HepG2 (cell line): ENCODE measurements around the gene APRT. TPM values are rescaled to one million over a fixed set of nuclear protein-coding genes. Genes with fewer than 3 reads are reported as not detected.

Source experiments
- ELF4 ChIP-seq: sonication (generic); formaldehyde crosslinking; IDR thresholded peaks from 2 replicates; pipeline ENCODE4 v1.5.0; 2020; ENCODE audit warnings: missing genetic modification reagents, mild to moderate bottlenecking, moderate library complexity, borderline replicate concordance
- FIP1L1 ChIP-seq: fragments of 200-400 bp; formaldehyde crosslinking; IDR thresholded peaks from 2 replicates; pipeline ENCODE4 v1.6.1; 2018; ENCODE audit warnings: low read depth, mild to moderate bottlenecking, low read length, moderate library complexity, borderline replicate concordance; ENCODE audit not compliant: insufficient read depth
- KLF13 ChIP-seq: sonication (generic); formaldehyde crosslinking; IDR thresholded peaks from 2 replicates; pipeline ENCODE4 v1.4.0; 2020; ENCODE audit warnings: mild to moderate bottlenecking, missing genetic modification reagents
- LCORL ChIP-seq, 2 experiments: fragments of 450-650 bp in 1 of 2; sonication (generic) in 1 of 2; formaldehyde crosslinking in 1 of 2; IDR thresholded peaks; 2 replicates each; pipeline versions ENCODE4 v1.5.0 to v1.6.1; 2017 to 2020; ENCODE audit warnings: antibody characterized with exemption in 1 of 2, missing genetic modification reagents in 1 of 2
- MLXIP ChIP-seq: sonication (generic); formaldehyde crosslinking; IDR thresholded peaks from 2 replicates; pipeline ENCODE4 v1.9.0; 2021; ENCODE audit warnings: missing genetic modification reagents, borderline replicate concordance
- PLSCR1 ChIP-seq: sonication (generic); formaldehyde crosslinking; IDR thresholded peaks from 2 replicates; pipeline ENCODE4 v1.5.0; 2020; ENCODE audit warnings: missing genetic modification reagents, mild to moderate bottlenecking, borderline replicate concordance
- polyA plus RNA-seq, 8 experiments: library from polyadenylated mRNA; depleted of rRNA in 3 of 8; stranded (reverse) in 7 of 8; unstranded in 1 of 8; fragments of >200 nt; fragmentation: Illumina TruSeq in 4 of 8; extraction: Trizol in 4 of 8; gene quantifications; 2 replicates each; pipeline versions ENCODE4 v1.2.1 to v1.2.3, GENCODE V29; 2011 to 2016; ENCODE audit warnings: low read depth in 4 of 8, missing spikeins in 1 of 8, mixed read lengths in 1 of 8; ENCODE audit not compliant: insufficient read depth in 1 of 8
- total RNA-seq, 5 experiments: library from RNA; depleted of rRNA; stranded (reverse); fragments of >200 nt; fragmentation: Illumina TruSeq; extraction: Trizol; gene quantifications; 2 replicates each; pipeline ENCODE4 v1.2.3, GENCODE V29; 2016; ENCODE audit warnings: low read depth in 1 of 5
- TF ChIP-seq, protein P1 (sequence below): sonication (generic); formaldehyde crosslinking; IDR thresholded peaks from 2 replicates; pipeline ENCODE4 v1.5.0; 2020; ENCODE audit warnings: mild to moderate bottlenecking, missing genetic modification reagents, borderline replicate concordance

APRT gene
- total and polyA plus RNA-seq, 2 of the 13 experiments (the other 11 are each of a cell fraction or from before 2014, with no cell fraction given): 155 to 242 TPM

DNA sequence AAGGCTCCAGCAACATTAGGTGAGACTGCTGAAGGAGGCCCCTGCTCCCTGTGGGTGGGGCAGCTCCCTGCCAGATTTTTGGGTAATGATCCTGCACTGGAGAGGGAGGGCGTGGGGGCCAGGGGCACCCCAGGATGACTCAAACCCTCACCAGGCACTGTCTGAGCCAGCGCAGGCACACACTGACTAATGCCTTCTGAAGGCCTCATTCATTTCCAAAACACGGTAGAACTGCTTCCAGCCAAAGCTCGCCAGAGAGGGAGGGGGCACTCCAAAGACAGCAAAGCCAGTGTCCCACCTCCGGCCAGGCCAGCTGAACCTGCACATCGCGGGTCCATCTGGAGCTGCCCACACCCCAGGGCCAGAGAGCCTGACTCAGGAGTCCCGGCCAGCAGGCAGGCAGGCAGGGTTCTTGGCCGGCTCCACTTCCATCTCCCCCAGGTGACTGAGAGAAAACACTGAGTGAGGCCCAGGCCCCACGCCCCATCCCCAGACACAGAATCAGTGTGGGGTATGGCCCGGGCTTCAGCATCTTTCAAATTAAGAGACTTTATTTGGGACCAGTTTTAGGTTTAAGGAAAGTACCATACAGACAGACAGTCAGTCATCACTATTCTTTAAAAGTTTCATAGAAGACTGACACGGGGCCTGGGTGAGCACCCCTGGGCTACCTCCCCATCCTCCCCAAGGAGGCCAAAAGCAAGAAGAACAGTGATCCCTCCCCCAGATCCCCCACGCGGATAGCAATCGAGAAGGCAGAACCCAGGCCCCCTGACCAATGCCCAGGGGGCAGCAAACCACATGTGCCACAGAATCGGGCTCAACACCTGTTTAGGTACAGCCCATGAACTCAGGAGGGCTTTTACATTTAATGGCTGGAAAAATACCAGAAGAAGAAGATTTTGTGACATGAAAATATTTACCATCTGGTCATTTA, 29.0 kb downstream of the APRT start (continued):
- TF ChIP-seq, protein P1, sequence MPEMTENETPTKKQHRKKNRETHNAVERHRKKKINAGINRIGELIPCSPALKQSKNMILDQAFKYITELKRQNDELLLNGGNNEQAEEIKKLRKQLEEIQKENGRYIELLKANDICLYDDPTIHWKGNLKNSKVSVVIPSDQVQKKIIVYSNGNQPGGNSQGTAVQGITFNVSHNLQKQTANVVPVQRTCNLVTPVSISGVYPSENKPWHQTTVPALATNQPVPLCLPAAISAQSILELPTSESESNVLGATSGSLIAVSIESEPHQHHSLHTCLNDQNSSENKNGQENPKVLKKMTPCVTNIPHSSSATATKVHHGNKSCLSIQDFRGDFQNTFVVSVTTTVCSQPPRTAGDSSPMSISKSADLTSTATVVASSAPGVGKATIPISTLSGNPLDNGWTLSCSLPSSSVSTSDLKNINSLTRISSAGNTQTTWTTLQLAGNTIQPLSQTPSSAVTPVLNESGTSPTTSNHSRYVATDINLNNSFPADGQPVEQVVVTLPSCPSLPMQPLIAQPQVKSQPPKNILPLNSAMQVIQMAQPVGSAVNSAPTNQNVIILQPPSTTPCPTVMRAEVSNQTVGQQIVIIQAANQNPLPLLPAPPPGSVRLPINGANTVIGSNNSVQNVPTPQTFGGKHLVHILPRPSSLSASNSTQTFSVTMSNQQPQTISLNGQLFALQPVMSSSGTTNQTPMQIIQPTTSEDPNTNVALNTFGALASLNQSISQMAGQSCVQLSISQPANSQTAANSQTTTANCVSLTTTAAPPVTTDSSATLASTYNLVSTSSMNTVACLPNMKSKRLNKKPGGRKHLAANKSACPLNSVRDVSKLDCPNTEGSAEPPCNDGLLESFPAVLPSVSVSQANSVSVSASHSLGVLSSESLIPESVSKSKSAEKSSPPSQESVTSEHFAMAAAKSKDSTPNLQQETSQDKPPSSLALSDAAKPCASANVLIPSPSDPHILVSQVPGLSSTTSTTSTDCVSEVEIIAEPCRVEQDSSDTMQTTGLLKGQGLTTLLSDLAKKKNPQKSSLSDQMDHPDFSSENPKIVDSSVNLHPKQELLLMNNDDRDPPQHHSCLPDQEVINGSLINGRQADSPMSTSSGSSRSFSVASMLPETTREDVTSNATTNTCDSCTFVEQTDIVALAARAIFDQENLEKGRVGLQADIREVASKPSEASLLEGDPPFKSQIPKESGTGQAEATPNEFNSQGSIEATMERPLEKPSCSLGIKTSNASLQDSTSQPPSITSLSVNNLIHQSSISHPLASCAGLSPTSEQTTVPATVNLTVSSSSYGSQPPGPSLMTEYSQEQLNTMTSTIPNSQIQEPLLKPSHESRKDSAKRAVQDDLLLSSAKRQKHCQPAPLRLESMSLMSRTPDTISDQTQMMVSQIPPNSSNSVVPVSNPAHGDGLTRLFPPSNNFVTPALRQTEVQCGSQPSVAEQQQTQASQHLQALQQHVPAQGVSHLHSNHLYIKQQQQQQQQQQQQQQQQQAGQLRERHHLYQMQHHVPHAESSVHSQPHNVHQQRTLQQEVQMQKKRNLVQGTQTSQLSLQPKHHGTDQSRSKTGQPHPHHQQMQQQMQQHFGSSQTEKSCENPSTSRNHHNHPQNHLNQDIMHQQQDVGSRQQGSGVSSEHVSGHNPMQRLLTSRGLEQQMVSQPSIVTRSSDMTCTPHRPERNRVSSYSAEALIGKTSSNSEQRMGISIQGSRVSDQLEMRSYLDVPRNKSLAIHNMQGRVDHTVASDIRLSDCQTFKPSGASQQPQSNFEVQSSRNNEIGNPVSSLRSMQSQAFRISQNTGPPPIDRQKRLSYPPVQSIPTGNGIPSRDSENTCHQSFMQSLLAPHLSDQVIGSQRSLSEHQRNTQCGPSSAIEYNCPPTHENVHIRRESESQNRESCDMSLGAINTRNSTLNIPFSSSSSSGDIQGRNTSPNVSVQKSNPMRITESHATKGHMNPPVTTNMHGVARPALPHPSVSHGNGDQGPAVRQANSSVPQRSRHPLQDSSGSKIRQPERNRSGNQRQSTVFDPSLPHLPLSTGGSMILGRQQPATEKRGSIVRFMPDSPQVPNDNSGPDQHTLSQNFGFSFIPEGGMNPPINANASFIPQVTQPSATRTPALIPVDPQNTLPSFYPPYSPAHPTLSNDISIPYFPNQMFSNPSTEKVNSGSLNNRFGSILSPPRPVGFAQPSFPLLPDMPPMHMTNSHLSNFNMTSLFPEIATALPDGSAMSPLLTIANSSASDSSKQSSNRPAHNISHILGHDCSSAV (CRISPR knock-in tag): no peak
- TF ChIP-seq LCORL (IDR thresholded peaks at IDR 0.05) (no peak), LCORL (CRISPR knock-in tag; IDR thresholded peaks at IDR 0.05) (peak; percentile 73), MLXIP (CRISPR knock-in tag) (no peak), ELF4 (CRISPR knock-in tag) (no peak), PLSCR1 (CRISPR knock-in tag) (no peak), KLF13 (no peak), FIP1L1 (no peak)
